ENCODE data around the gene CADM1. TPM values are rescaled to one million over a fixed set of nuclear protein-coding genes. Genes with fewer than 3 reads are reported as not detected.

CADM1 gene
- total and polyA plus RNA-seq, 8 donors, result 0.58 to 29.7 (median 5.3) TPM

GRCh38 chr11:115161876-115162275 lies 342.3 kb downstream of the CADM1 start:
- TF ChIP-seq POLR2AphosphoS5 (IDR thresholded peaks at IDR 0.05), result no peak
- TF ChIP-seq POLR2A (IDR thresholded peaks at IDR 0.05), result no peak
- no peak for TF ChIP-seq EP300 (IDR thresholded peaks at IDR 0.05)
- no peak for TF ChIP-seq CTCF (IDR thresholded peaks at IDR 0.05)
- 78 to 100% (median 93%) methylated on average over 1 to 2 of the region's 2 CpGs for WGBS, 5 donors
- H3K36me3 ChIP-seq, result no peaks in the 10 kb centered on the region
- intact Hi-C loops (cut with DNase I; ENCODE audit: low total_unique reads), result no loop called here
- H3K4me3 ChIP-seq, result no peak overlapping the region
- no peak overlapping the region for H3K27ac ChIP-seq
- H3K4me1 ChIP-seq, result no peaks in the 10 kb centered on the region
- no peak for DNase-seq
- peaks cover 0 to 69% (median 4%) of the 10 kb centered on the region in 3 donors for H3K27me3 ChIP-seq
- no peaks in the 10 kb centered on the region for H3K9me3 ChIP-seq

GRCh38 chr11:115159207-115159606 lies 345.0 kb downstream of the CADM1 start:
- Histone ChIP-seq H3K36me3 (no peaks in the 10 kb centered on the region), H3K4me1 (no peaks in the 10 kb centered on the region), H3K27me3 (peaks cover 0 to 53% (median 0%) of the 10 kb centered on the region in 3 donors), H3K4me3 (no peak overlapping the region), H3K9me3 (no peaks in the 10 kb centered on the region), H3K27ac (no peak overlapping the region)
- WGBS, 5 donors, result 51 to 62% (median 59%) methylated on average over 8 to 9 of the region's 9 CpGs
- no peak for TF ChIP-seq EP300 (IDR thresholded peaks at IDR 0.05)
- intact Hi-C loops (cut with DNase I; ENCODE audit: low total_unique reads), result no loop called here
- no peak for DNase-seq

- WGBS, 5 donors, result 78 to 85% (median 83%) methylated on average over 6 of the region's 6 CpGs
Measured at GRCh38 chr11:115158053-115158452, 346.2 kb downstream of the CADM1 start.

GRCh38 chr11:115157247-115157646 lies 347.0 kb downstream of the CADM1 start:
- intact Hi-C loops (cut with DNase I; ENCODE audit: low total_unique reads), result no loop called here
- TF ChIP-seq EP300 (IDR thresholded peaks at IDR 0.05), result no peak
- no peak for TF ChIP-seq POLR2A (IDR thresholded peaks at IDR 0.05)
- TF ChIP-seq CTCF (IDR thresholded peaks at IDR 0.05), result no peak
- no peak for TF ChIP-seq POLR2AphosphoS5 (IDR thresholded peaks at IDR 0.05)
- H3K4me3 ChIP-seq, result no peak overlapping the region
- no peak overlapping the region for H3K27ac ChIP-seq
- no peaks in the 10 kb centered on the region for H3K36me3 ChIP-seq
- DNase-seq, result no peak
- H3K4me1 ChIP-seq, result no peaks in the 10 kb centered on the region
- no peaks in the 10 kb centered on the region for H3K9me3 ChIP-seq
- H3K27me3 ChIP-seq, result peaks cover 0 to 33% (median 0%) of the 10 kb centered on the region in 3 donors
- WGBS, 5 donors, result 53 to 64% (median 61%) methylated on average over 2 to 3 of the region's 3 CpGs

More at GRCh38 chr11:115158053-115158452, 346.2 kb downstream of the CADM1 start:
- H3K36me3 ChIP-seq, result no peaks in the 10 kb centered on the region
- intact Hi-C loops (cut with DNase I; ENCODE audit: low total_unique reads), result no loop called here
- no peak for DNase-seq
- no peaks in the 10 kb centered on the region for H3K9me3 ChIP-seq
- no peak overlapping the region for H3K4me3 ChIP-seq
- TF ChIP-seq POLR2AphosphoS5 (IDR thresholded peaks at IDR 0.05) (no peak), CTCF (IDR thresholded peaks at IDR 0.05) (no peak), EP300 (IDR thresholded peaks at IDR 0.05) (no peak), POLR2A (IDR thresholded peaks at IDR 0.05) (no peak)
- no peaks in the 10 kb centered on the region for H3K4me1 ChIP-seq
- no peak overlapping the region for H3K27ac ChIP-seq
- peaks cover 0 to 41% (median 0%) of the 10 kb centered on the region in 3 donors for H3K27me3 ChIP-seq

GRCh38 chr11:115155978-115156377 lies 348.2 kb downstream of the CADM1 start:
- no peaks in the 10 kb centered on the region for H3K9me3 ChIP-seq
- TF ChIP-seq EP300 (IDR thresholded peaks at IDR 0.05), result no peak
- no peak for TF ChIP-seq POLR2AphosphoS5 (IDR thresholded peaks at IDR 0.05)
- no peak for TF ChIP-seq CTCF (IDR thresholded peaks at IDR 0.05)
- no peak for TF ChIP-seq POLR2A (IDR thresholded peaks at IDR 0.05)
- no peak overlapping the region for H3K27ac ChIP-seq
- peaks cover 0 to 21% (median 0%) of the 10 kb centered on the region in 3 donors for H3K27me3 ChIP-seq
- no peaks in the 10 kb centered on the region for H3K36me3 ChIP-seq
- DNase-seq, result no peak
- no peaks in the 10 kb centered on the region for H3K4me1 ChIP-seq
- intact Hi-C loops (cut with DNase I; ENCODE audit: low total_unique reads), result no loop called here
- H3K4me3 ChIP-seq, result no peak overlapping the region
- WGBS, 5 donors, result 12 to 41% (median 25%) methylated on average over 1 of the region's 1 CpG

Data from stomach (tissue), 9 donors.